ENCODE results near the gene CCDC91. TPM values are rescaled to one million over a fixed set of nuclear protein-coding genes. Genes with fewer than 3 reads are reported as not detected.
"Not testable (repeated sequence)": the region's sequence is repeated elsewhere in the genome, so short reads cannot be mapped to it uniquely, and the experiment has no call there.

The CCDC91 gene
- total RNA-seq, 1 donor from 2014 or later: 23.2 TPM

DNA sequence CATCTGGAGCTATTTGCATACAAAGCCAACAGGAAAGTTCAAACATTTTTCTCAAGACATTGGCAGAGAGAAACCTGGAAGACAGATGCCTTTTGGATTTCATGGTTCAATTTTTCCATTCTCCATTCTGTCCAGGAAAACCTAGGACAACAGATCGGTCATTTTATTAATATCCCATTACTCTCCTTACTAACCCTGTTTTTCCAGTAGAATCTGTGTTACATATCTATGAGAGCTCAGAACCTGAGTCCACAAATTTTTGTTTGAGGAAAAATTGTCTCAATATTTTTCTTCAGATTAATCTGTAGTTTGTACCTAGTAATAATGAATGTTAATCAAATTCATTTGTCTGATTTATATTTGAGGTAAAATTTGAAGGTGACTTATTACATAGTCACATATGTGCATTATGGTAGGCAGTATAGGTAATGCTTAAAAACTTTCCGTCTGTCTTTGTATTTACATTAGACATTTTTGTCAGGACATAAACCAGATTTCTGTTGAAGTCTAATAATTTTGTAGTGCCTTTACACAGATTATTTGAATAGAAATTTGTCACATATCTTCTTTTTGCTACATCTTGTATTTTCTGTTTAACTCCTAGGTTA, 75.3 kb downstream of the CCDC91 start:
- Mint-ChIP-seq H3K27ac (no peak overlapping the region), H3K9me3 (peaks cover 6% of the 10 kb centered on the region), H3K36me3 (peaks cover 24% of the 10 kb centered on the region), H3K27me3 (no peaks in the 10 kb centered on the region), H3K4me1 (ENCODE audit: unreplicated experiment) (no peaks in the 10 kb centered on the region), H3K4me3 (no peak overlapping the region)
- no peak for DNase-seq (ENCODE audit: extremely low spot score, unreplicated experiment)
- TF ChIP-seq, protein P1, sequence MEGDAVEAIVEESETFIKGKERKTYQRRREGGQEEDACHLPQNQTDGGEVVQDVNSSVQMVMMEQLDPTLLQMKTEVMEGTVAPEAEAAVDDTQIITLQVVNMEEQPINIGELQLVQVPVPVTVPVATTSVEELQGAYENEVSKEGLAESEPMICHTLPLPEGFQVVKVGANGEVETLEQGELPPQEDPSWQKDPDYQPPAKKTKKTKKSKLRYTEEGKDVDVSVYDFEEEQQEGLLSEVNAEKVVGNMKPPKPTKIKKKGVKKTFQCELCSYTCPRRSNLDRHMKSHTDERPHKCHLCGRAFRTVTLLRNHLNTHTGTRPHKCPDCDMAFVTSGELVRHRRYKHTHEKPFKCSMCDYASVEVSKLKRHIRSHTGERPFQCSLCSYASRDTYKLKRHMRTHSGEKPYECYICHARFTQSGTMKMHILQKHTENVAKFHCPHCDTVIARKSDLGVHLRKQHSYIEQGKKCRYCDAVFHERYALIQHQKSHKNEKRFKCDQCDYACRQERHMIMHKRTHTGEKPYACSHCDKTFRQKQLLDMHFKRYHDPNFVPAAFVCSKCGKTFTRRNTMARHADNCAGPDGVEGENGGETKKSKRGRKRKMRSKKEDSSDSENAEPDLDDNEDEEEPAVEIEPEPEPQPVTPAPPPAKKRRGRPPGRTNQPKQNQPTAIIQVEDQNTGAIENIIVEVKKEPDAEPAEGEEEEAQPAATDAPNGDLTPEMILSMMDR (conservative IDR thresholded peaks at IDR 0.05): no peak

DNA sequence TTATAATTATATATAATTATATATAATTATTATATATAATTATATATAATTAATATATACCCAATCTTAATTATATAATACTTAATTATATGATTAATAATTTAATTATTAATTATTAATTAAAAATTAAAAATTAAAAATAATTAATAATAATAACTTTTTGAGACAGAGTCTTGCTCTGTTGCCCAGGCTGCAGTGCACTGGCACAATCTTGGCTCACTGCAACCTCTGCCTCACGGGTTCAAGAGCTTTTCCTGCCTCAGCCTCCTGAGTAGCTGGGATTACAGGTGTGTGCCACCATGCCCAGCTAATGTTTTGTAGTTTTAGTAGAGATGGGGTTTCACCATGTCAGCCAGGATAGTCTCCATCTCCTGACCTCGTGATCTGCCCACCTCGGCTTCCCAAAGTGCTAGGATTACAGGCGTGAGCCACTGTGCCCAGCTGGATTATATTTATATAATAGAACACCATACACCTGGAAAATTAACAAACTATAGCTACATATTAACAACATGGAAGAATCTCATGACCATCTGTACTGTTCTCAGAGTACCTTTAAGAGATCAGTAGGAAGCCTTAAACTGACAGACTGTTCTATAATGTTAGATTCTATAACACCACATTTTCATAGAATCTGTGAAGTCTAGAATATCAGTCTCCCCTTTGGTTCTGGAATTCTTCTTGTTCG, 77.8 kb downstream of the CCDC91 start:
- not testable (repeated sequence) for H3K4me1 Mint-ChIP-seq (ENCODE audit: unreplicated experiment); H3K27me3 Mint-ChIP-seq; H3K4me3 Mint-ChIP-seq; H3K27ac Mint-ChIP-seq; DNase-seq (ENCODE audit: extremely low spot score, unreplicated experiment)
- Mint-ChIP-seq H3K9me3 (peaks cover 16% of the 10 kb centered on the region), H3K36me3 (peaks cover 17% of the 10 kb centered on the region)

DNA sequence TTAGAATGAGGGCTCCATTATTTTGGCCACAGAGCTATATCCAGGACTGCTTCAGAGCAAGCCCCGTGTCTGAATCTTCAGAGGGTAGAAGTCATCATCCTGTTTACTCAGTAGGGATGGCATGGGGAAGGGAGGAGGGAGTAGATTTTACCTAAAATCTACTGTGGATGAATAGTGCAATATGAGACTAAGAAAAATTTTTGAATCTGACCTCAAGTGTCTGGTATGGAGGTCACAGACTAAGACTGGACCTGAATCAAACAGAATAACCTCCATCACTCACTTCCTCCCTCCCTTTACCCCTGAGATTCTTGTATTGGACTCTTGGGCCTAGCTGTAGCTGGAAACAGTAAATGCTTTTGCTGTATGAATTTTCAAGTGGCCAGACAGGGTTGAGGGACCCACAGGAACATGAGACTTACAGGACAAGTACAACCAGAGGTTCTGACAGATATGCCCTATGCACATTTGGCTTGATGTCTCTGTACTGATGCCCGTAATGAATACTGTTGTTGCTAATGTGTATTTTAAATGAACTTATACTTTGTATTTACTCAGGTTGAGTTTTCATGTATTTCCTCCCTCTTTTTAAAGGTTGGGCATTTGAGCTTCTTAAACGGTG, 78.5 kb downstream of the CCDC91 start:
- peaks cover 17% of the 10 kb centered on the region for H3K36me3 Mint-ChIP-seq
- TF ChIP-seq, protein P1 (conservative IDR thresholded peaks at IDR 0.05): no peak
- H3K4me3 Mint-ChIP-seq: no peak overlapping the region
- no peak for DNase-seq (ENCODE audit: extremely low spot score, unreplicated experiment)
- no peak overlapping the region for H3K27ac Mint-ChIP-seq
- peaks cover 16% of the 10 kb centered on the region for H3K9me3 Mint-ChIP-seq
- no peaks in the 10 kb centered on the region for H3K4me1 Mint-ChIP-seq (ENCODE audit: unreplicated experiment)
- H3K27me3 Mint-ChIP-seq: no peaks in the 10 kb centered on the region

DNA sequence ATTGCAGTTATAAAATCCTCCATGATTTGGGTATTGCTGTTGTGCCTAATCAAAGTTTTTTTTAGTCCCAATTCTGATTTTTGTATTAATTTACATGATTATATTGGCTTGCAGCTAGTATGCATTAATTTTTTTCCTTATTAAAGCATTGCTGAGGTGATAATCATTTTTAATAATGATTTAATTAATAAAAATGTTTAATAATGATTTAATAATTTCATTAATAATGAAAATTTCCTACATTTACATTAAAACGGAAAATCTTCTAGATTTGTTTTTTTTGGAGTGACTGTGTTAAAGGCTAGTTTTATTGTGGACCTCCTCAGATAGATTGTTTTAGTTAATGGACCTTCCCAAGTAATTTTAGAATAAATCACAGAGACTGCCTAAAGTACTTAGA, 79.6 kb downstream of the CCDC91 start:
- Mint-ChIP-seq H3K36me3 (peaks cover 27% of the 10 kb centered on the region), H3K27ac (no peak overlapping the region), H3K9me3 (peaks cover 16% of the 10 kb centered on the region), H3K27me3 (no peaks in the 10 kb centered on the region), H3K4me3 (no peak overlapping the region), H3K4me1 (ENCODE audit: unreplicated experiment) (no peaks in the 10 kb centered on the region)
- TF ChIP-seq, protein P1 (conservative IDR thresholded peaks at IDR 0.05): no peak
- no peak for DNase-seq (ENCODE audit: extremely low spot score, unreplicated experiment)

DNA sequence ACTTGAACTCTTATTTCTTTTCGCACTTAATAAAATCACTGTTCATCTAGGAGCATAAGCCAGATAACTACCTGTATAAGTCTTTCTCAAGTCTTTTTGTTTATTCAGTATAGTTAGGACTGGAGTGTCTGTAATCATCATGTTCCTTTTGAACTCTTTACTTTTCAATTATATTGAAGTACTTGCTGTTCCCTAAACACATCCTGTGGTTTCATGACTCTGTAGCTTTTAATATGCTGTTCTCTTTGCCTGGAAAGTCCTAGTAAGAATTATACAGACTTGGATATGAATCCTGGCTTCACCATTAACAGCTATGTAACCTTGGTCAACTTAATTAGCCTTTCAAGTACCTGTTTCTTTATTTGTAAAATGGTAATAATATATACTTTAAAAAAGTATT, 88.2 kb downstream of the CCDC91 start:
- DNase-seq (ENCODE audit: extremely low spot score, unreplicated experiment): no peak
- Mint-ChIP-seq H3K4me1 (ENCODE audit: unreplicated experiment) (no peaks in the 10 kb centered on the region), H3K36me3 (peaks cover 31% of the 10 kb centered on the region), H3K27me3 (no peaks in the 10 kb centered on the region), H3K9me3 (no peaks in the 10 kb centered on the region), H3K27ac (no peak overlapping the region), H3K4me3 (no peak overlapping the region)
- TF ChIP-seq, protein P1 (conservative IDR thresholded peaks at IDR 0.05): no peak

DNA sequence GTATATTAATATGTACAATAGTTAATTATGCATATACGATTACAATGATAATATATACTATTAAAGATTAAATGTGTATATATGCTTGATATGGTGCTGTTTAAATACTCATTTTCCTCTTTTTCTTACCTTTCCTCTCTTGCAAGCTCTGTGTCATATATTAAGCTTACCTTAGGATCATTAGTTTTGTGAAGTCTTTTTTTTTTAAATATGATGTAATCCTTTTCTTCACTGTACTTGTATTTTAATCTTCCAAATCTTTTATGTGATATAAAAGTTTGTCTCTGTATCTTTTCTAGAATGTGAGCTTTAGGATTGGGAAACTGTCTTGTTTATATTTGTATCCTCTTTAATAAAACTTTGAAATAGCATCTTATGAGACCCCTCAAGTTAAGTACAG, 88.7 kb downstream of the CCDC91 start:
- Mint-ChIP-seq H3K4me3 (no peak overlapping the region), H3K36me3 (peaks cover 32% of the 10 kb centered on the region), H3K4me1 (ENCODE audit: unreplicated experiment) (no peaks in the 10 kb centered on the region), H3K27ac (no peak overlapping the region), H3K27me3 (no peaks in the 10 kb centered on the region), H3K9me3 (no peaks in the 10 kb centered on the region)
- no peak for DNase-seq (ENCODE audit: extremely low spot score, unreplicated experiment)
- TF ChIP-seq, protein P1 (conservative IDR thresholded peaks at IDR 0.05): no peak

All from type B pancreatic cell (in vitro differentiated cells).